Measurements from ENCODE around the gene RAB1B.
A peak's percentile ranks its signal among the peaks of the same experiment; 100 is the strongest.

RAB1B gene

DNA sequence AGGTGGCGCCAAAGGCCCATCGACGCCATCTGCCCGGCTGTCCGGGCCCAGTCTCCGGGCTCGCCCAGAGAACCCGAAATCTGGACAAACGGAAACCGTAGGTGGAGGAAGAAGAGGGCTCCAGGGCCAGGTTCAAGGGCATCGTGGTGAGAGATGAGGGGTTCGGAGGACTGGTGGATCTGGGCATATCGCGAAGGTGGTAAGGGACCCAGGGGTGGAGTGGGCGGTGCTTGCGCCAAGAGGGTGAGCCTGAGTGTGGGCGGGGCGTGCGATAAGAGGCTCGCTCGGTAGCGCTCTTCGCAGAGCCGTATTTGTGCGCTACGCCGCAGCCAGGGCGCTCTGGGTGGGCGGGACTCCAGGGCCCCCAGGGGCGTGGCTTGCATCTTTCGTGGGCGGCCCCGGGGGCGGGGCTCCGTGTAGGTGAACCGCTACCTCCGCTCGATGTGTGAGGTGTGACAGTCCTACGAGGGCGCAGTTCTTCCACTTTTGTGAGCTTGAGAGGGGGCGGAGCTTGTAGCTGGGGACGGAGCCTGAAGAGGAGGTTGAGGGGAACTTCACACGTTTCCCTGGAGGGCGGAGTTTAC, 43.6 kb downstream of the RAB1B start:
- TF ChIP-seq, protein P1, sequence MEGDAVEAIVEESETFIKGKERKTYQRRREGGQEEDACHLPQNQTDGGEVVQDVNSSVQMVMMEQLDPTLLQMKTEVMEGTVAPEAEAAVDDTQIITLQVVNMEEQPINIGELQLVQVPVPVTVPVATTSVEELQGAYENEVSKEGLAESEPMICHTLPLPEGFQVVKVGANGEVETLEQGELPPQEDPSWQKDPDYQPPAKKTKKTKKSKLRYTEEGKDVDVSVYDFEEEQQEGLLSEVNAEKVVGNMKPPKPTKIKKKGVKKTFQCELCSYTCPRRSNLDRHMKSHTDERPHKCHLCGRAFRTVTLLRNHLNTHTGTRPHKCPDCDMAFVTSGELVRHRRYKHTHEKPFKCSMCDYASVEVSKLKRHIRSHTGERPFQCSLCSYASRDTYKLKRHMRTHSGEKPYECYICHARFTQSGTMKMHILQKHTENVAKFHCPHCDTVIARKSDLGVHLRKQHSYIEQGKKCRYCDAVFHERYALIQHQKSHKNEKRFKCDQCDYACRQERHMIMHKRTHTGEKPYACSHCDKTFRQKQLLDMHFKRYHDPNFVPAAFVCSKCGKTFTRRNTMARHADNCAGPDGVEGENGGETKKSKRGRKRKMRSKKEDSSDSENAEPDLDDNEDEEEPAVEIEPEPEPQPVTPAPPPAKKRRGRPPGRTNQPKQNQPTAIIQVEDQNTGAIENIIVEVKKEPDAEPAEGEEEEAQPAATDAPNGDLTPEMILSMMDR (conservative IDR thresholded peaks at IDR 0.05; ENCODE audit: control insufficient read depth, insufficient read depth, low read depth, low read length), result no peak
- DNase-seq (ENCODE audit: low read depth), result peak; percentile 87
- H3K4me3 ChIP-seq (ENCODE audit: control insufficient read depth, low read depth, low read length), result peak overlapping the region; percentile 59

DNA sequence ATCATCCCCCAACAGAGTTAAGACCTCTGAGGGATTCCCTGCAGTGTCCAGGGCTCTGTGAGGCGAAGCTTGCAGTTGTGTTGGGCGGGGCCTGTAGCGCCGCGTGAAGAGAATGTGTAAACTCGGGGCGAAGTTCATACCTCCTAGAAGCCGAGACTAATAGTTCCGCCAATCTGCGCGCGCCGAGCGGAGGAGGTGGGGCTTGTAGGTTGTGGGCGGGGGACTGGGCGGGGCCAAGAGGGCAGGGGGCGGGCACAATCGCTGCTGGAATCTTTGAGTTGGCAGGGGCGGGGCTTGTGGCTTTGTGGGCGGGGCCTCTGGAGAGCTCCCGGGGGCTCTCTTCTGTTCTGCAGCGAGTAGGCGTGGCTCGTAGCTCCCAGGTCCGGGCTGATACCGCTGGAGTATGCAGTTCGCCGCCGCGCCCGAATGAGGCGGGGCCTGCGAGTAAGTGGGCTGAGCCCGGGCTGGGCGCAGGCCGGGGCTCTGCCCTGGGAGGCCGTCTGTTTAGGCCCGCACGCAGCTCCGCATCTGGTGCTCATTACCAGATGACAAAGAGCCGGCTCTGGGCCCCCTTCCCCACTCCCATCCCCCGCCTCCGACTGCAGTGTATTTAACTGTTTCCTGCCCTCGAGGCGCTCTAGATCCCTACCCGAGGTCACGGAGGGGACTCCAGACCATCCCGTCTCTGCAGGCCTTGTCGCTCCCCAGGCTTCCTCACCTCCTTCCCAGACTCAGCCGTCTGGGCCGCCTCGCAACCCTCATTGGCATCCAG, 44.3 kb downstream of the RAB1B start:
- peak; percentile 99 for DNase-seq (ENCODE audit: low read depth)
- TF ChIP-seq, protein P1 (conservative IDR thresholded peaks at IDR 0.05; ENCODE audit: control insufficient read depth, insufficient read depth, low read depth, low read length), result no peak
- H3K4me3 ChIP-seq (ENCODE audit: control insufficient read depth, low read depth, low read length), result peak overlapping the region; percentile 63

DNA sequence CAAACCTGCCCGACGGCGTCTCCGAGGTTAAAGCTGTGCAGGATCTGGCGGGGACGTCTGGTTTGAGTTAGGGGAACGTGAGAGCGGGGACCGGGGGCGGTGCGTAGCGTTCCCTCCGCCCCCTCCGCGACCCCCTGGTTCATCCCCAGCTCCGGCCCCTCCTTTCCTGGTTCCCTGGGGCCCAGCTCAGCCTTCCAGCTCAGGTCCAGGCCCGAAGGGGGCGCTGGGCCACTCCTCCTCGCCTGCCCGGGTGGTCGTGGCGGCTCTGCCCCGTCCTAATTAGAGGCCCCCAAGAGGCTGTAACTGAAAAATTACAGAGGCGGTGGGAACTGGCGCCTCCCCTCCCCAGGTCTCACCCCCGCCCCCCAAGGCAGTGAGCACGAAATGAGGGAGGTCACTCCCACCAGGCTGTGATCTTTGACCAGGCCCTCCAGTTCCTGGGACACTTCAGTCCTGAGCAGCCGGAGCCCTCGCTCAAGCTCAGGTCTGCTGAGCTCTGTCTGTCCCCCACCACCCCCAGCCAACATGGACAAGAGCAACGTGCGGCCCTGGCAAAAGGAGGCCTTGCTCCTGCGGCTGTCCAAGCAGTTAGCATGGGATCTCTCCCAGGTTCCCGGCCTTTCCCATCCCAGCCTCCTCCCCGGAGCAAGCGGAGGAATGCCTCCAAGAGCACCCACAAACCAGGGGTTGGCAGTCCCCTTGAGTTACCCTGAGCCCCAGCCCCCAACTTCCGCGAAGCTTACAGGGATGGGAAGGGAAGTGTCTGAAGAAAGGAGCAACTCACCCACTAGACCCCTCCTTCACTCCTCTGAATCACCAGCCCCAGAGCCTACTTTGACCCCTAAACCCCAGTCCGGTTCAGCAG, 45.1 kb downstream of the RAB1B start:
- peak; percentile 59 for DNase-seq (ENCODE audit: low read depth)
- peak overlapping the region; percentile 63 for H3K4me3 ChIP-seq (ENCODE audit: control insufficient read depth, low read depth, low read length)
- TF ChIP-seq, protein P1 (conservative IDR thresholded peaks at IDR 0.05; ENCODE audit: control insufficient read depth, insufficient read depth, low read depth, low read length), result peak; percentile 18

DNA sequence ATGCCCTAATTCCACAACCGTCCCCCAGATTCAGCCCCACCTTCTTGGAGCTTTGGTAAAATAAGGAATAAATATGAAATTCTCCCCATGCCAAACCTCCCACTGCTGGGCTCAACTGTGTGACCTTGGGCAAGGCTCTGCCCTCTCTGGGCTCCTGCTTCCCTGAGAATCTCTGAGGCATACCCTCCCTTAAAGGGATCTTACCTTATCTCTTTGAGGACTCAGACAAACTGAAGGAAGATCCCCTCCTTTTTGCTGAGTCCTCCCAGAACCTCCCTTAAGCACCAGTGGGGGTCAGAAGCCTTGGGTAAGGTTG, 45.7 kb downstream of the RAB1B start:
- TF ChIP-seq, protein P1 (conservative IDR thresholded peaks at IDR 0.05; ENCODE audit: control insufficient read depth, insufficient read depth, low read depth, low read length), result no peak
- DNase-seq (ENCODE audit: low read depth), result no peak
- peak overlapping the region; percentile 63 for H3K4me3 ChIP-seq (ENCODE audit: control insufficient read depth, low read depth, low read length)

DNA sequence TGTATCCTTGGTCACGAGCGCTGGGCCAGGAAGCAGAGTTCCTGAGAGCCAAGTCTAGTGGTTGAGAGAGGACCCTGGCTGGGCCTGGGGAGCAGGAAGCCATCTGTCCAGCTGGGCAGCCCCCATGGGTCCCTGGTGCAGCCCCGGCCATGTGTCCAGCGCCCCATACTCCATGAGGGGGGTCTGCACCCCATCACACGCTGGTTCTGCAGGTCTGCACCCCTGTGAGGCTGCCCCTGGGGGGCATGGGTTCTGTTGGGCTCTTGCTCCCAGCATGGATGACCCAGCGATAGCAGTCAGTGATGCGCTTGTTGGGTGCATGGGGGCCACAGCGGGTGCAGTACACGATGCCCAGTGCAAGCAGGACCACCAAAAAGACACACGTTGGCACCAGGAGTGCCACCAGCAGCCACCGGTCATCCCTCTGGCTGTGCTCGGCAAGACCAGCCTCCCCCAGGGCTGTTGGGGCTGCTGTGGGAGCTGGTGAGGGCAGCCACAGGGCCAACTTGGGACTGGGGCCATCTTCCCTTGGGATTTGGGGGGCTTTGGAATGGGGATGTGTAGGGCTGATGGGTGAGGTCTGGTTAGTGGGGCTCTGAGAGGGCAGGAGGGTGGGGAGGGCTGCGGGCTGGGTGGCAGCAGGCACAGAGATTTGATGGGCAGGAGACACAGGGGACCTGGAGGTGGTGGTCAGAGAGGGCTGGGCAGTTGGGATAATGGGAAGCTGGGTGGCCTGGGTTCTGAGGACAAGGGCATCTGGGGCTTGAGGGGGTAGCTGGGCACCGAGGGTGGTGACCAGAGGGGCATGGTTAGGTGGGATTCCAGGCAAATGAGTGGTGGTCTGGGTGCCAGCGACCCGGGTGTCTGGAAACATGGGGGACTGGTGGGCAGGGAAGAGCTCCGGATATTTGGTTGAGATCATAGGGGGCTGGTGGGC, 46.4 kb downstream of the RAB1B start:
- TF ChIP-seq, protein P1 (conservative IDR thresholded peaks at IDR 0.05; ENCODE audit: control insufficient read depth, insufficient read depth, low read depth, low read length), result no peak
- DNase-seq (ENCODE audit: low read depth), result no peak
- H3K4me3 ChIP-seq (ENCODE audit: control insufficient read depth, low read depth, low read length), result peak overlapping the region; percentile 63

DNA sequence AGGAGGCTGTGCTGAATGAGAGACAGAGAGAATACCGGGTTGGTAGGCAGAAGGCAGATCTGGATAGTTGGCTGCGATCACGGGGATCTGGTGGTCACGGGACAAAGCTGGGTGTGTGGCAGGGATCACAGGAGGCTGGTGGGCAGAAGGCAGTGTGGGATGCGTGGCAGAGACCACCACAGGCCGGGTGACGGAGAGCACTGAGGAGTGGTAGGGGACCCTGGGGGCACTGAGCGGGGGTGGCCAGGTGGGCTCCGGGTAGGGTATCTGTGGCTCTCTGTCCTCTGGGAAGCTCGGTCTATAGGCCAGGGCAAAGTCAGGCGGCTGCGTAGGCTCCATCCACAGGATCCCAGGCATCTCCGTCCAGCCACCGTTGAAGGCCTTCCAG, 47.1 kb downstream of the RAB1B start:
- peak overlapping the region; percentile 63 for H3K4me3 ChIP-seq (ENCODE audit: control insufficient read depth, low read depth, low read length)
- DNase-seq (ENCODE audit: low read depth), result no peak
- TF ChIP-seq, protein P1 (conservative IDR thresholded peaks at IDR 0.05; ENCODE audit: control insufficient read depth, insufficient read depth, low read depth, low read length), result no peak

Data from fibroblast of mammary gland (primary cell).